Stimulated activated CD8-positive, alpha-beta memory T cell treated with anti-CD3 and anti-CD28 coated beads, Interleukin-7, amount 100 ng/mL, for 48 hours (primary cell): ENCODE measurements around the gene NR2E1.

Experiments
- DNase-seq, 2 donors: peaks; one replicate each; pipeline ENCODE4 v3.0.0-alpha.2; 2020; ENCODE audit warnings: low read depth in 1 of 2; ENCODE audit errors: extremely low read depth in 1 of 2

NR2E1 gene

DNA sequence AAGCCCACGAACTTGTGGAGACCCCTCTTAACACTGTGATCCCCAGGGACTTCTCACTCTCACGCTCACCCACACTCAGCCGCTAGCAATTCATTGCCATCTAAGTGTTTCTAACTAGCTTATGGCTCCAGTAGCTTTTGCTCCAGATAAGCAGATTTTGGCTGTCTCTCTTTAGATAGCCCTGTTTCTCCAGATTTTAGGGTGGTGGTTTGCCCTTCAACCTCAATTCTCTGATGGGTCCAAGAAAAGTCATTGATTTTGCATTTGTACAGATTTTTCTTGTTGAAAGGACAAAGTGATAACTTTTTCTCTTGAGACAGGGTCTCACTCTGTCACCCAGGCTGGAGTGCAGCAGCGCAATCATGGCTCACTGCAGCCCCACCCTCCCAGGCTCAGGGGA, 41.2 kb downstream of the NR2E1 start:
- DNase-seq: no peak

DNA sequence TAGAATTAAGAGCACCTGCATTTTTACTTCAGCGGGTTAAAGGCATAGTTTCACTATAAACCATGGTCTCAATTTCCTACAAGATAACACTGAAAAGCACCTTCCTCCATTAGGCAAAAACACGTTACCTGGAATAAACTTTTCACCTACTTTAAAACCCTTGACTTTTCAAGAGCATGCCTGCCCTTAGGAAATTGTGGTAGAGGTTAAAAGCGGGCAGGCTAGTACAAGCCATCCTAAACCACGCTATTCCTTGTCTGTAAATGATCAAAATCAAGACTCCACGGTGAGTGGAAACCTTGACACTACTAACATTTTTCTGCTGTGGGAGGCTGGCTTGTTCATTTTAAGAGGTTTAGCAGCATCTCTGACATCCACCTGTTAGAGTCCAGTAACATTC, 43.9 kb downstream of the NR2E1 start:
- no peak for DNase-seq

- no peak for DNase-seq
Observed at GRCh38 chr6:108210556-108210955, 44.7 kb downstream of the NR2E1 start.

GRCh38 chr6:108211671-108212070, 45.8 kb downstream of the NR2E1 start:
- no peak for DNase-seq

DNA sequence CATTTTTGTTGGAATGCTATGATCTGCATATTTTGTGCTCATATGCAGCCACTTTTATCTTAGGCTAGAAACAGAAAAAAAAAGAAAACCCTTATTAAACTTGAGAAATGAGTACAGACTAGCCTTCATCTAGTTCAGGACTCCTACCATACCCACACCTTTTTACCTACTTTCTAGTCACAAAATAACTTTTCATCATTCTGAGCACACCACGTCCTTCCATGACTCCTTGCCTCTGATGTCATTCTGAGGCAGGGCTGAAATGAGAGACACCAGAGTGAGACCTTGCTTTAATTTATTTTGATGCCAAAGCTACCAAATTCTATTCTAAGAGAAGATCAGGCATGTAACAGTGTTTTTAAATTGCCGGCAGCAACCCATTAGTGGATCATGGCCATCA, 56.2 kb downstream of the NR2E1 start:
- no peak for DNase-seq

- DNase-seq: no peak
Observed at GRCh38 chr6:108222504-108222903, 56.7 kb downstream of the NR2E1 start.

GRCh38 chr6:108227290-108227689, 61.5 kb downstream of the NR2E1 start:
- no peak for DNase-seq

GRCh38 chr6:108228416-108228815, 62.6 kb downstream of the NR2E1 start:
- DNase-seq: no peak

DNA sequence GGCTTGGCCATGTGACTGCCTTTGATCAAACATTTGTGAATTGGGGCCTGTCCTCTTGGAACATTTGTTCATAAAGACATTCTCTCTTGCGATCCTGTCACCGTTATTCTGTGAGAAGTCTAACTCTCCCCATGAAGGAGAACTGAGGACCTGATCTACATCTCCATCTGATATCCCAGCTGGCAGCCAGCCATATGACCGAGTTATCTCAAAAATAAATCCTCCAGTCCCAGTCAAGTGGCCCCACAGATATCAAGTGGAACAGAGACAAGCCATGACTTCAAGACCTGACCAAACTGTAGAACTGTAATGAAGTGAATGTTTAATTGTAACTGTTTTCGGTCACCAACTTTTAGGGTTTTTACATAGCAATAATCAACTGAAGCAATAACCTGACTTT, 69.3 kb downstream of the NR2E1 start:
- DNase-seq: no peak

- no peak for DNase-seq
Observed at GRCh38 chr6:108236791-108237190, 71.0 kb downstream of the NR2E1 start.

GRCh38 chr6:108238322-108238721, 72.5 kb downstream of the NR2E1 start:
- no peak for DNase-seq
